DND-41 (cell line): ENCODE data around the gene GRM3.

Experiments
- ATAC-seq: fragments of 200-7000 bp; cut with Tn5 transposase; 3 replicates; pipeline ENCODE4 v1.9.1; 2021; ENCODE audit warnings: low read depth; ENCODE audit not compliant: insufficient read depth
- DNase-seq: peaks from one replicate; pipeline ENCODE4 v3.0.0-alpha.2; 2020
- H2AFZ ChIP-seq: 2 replicates; pipeline ENCODE4 v1.6.0; 2012; ENCODE audit warnings: low read depth, low read length
- H3K27ac ChIP-seq: 2 replicates; pipeline ENCODE4 v1.5.1; 2012; ENCODE audit warnings: low read length, inconsistent platforms
- H3K27me3 ChIP-seq: fragments of 200-600 bp; sonication (generic); 2 replicates; pipeline ENCODE4 v1.6.0; 2012; ENCODE audit warnings: low read length, mild to moderate bottlenecking, inconsistent platforms; ENCODE audit not compliant: insufficient read depth, poor library complexity
- H3K36me3 ChIP-seq: 2 replicates; pipeline ENCODE4 v1.5.1; 2012; ENCODE audit warnings: low read length, inconsistent platforms; ENCODE audit not compliant: insufficient read depth
- H3K4me1 ChIP-seq: 2 replicates; pipeline ENCODE4 v1.5.1; 2012; ENCODE audit warnings: mild to moderate bottlenecking, low read length; ENCODE audit not compliant: insufficient read depth
- H3K4me2 ChIP-seq: 2 replicates; pipeline ENCODE4 v1.6.0; 2012; ENCODE audit warnings: mild to moderate bottlenecking, moderate library complexity, low read length, inconsistent platforms; ENCODE audit not compliant: insufficient read depth
- H3K4me3 ChIP-seq, 2 experiments: fragments of 200-600 bp in 1 of 2; shearing (Covaris generic) in 1 of 2; 2 replicates each; pipeline ENCODE4 v1.5.1; 2012 to 2016; ENCODE audit warnings: inconsistent platforms in 2 of 2, low read length in 2 of 2, mild to moderate bottlenecking in 2 of 2, low read depth in 1 of 2, moderate library complexity in 1 of 2
- H3K79me2 ChIP-seq: 2 replicates; pipeline ENCODE4 v1.6.0; 2012; ENCODE audit warnings: low read length, inconsistent platforms; ENCODE audit not compliant: insufficient read depth
- H3K9ac ChIP-seq: 2 replicates; pipeline ENCODE4 v1.6.0; 2012; ENCODE audit warnings: low read depth, mild to moderate bottlenecking, inconsistent platforms, low read length, moderate library complexity
- H3K9me3 ChIP-seq: 2 replicates; pipeline ENCODE4 v1.5.1; 2012; ENCODE audit warnings: low read length, moderate library complexity, mild to moderate bottlenecking, inconsistent platforms; ENCODE audit not compliant: insufficient read depth, severe bottlenecking
- H4K20me1 ChIP-seq: 2 replicates; pipeline ENCODE4 v1.6.0; 2012; ENCODE audit warnings: low read length; ENCODE audit not compliant: insufficient read depth
- EZH2 ChIP-seq: IDR thresholded peaks from 3 replicates; pipeline ENCODE4 v1.6.1; 2012; ENCODE audit warnings: borderline replicate concordance, low read depth, mild to moderate bottlenecking, moderate library complexity, low read length, inconsistent platforms; ENCODE audit not compliant: severe bottlenecking
- TF ChIP-seq, protein P1 (sequence below): IDR thresholded peaks from 2 replicates; pipeline ENCODE4 v1.5.1; 2012; ENCODE audit warnings: borderline replicate concordance, low read length, moderate library complexity, mild to moderate bottlenecking; ENCODE audit not compliant: poor library complexity, severe bottlenecking; ENCODE audit errors: extremely low read depth

Gene GRM3

DNA sequence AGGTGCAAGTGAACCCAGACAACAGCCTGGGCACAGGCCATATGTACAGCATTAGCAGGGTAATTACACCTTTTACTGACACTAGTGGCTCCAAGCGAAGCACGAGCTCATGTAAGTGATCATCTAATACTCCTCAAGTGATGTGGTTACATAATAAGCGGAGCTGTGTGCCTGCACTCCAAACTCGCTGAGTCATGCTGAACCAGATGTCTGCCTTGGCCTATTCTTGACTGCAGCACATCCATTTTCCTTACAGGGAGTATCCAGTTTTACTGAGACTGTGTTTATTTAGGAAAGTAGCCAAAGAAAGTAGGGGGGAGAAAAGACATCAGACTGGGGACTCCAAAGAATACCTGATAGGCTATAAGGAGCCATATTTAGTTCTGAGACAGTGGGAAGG is 90.1 kb downstream of the GRM3 start:
- no peaks in the 10 kb centered on the region for H4K20me1 ChIP-seq
- H3K4me1 ChIP-seq: no peaks in the 10 kb centered on the region
- no peak overlapping the region for H3K27ac ChIP-seq
- no peak overlapping the region for H3K9ac ChIP-seq
- peaks cover 9% of the 10 kb centered on the region for H3K9me3 ChIP-seq
- H3K4me2 ChIP-seq: no peak overlapping the region
- H3K4me3 ChIP-seq: no peak overlapping the region
- DNase-seq (peak; percentile 8), ATAC-seq (no peak)
- H2AFZ ChIP-seq: no peak overlapping the region
- no peaks in the 10 kb centered on the region for H3K36me3 ChIP-seq
- no peak for TF ChIP-seq EZH2
- TF ChIP-seq, protein P1, sequence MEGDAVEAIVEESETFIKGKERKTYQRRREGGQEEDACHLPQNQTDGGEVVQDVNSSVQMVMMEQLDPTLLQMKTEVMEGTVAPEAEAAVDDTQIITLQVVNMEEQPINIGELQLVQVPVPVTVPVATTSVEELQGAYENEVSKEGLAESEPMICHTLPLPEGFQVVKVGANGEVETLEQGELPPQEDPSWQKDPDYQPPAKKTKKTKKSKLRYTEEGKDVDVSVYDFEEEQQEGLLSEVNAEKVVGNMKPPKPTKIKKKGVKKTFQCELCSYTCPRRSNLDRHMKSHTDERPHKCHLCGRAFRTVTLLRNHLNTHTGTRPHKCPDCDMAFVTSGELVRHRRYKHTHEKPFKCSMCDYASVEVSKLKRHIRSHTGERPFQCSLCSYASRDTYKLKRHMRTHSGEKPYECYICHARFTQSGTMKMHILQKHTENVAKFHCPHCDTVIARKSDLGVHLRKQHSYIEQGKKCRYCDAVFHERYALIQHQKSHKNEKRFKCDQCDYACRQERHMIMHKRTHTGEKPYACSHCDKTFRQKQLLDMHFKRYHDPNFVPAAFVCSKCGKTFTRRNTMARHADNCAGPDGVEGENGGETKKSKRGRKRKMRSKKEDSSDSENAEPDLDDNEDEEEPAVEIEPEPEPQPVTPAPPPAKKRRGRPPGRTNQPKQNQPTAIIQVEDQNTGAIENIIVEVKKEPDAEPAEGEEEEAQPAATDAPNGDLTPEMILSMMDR: no peak
- H3K79me2 ChIP-seq: no peaks in the 10 kb centered on the region
- H3K27me3 ChIP-seq: no peaks in the 10 kb centered on the region

GRCh38 chr7:86745013-86745745 is 101.5 kb downstream of the GRM3 start:
- Histone ChIP-seq H3K9me3 (no peaks in the 10 kb centered on the region), H3K79me2 (no peaks in the 10 kb centered on the region), H3K4me2 (no peak overlapping the region), H3K4me3 (no peak overlapping the region), H3K27me3 (no peaks in the 10 kb centered on the region), H3K27ac (no peak overlapping the region), H2AFZ (no peak overlapping the region), H3K4me1 (no peaks in the 10 kb centered on the region), H4K20me1 (no peaks in the 10 kb centered on the region), H3K9ac (no peak overlapping the region), H3K36me3 (no peaks in the 10 kb centered on the region)
- no peak for ATAC-seq
- no peak for TF ChIP-seq EZH2
- TF ChIP-seq, protein P1: no peak
- DNase-seq: no peak

GRCh38 chr7:86747698-86748097 is 104.0 kb downstream of the GRM3 start:
- H3K9ac ChIP-seq: no peak overlapping the region
- no peak overlapping the region for H2AFZ ChIP-seq
- DNase-seq (no peak), ATAC-seq (no peak)
- TF ChIP-seq, protein P1: no peak
- no peak for TF ChIP-seq EZH2
- no peaks in the 10 kb centered on the region for H3K79me2 ChIP-seq
- H3K9me3 ChIP-seq: no peaks in the 10 kb centered on the region
- H3K4me2 ChIP-seq: no peak overlapping the region
- no peaks in the 10 kb centered on the region for H3K27me3 ChIP-seq
- H3K4me3 ChIP-seq: no peak overlapping the region
- no peaks in the 10 kb centered on the region for H4K20me1 ChIP-seq
- H3K27ac ChIP-seq: no peak overlapping the region
- no peaks in the 10 kb centered on the region for H3K4me1 ChIP-seq
- H3K36me3 ChIP-seq: no peaks in the 10 kb centered on the region
